ENCODE results near the gene NLK.
"Not testable (repeated sequence)": the region's sequence is repeated elsewhere in the genome, so short reads cannot be mapped to it uniquely, and the experiment has no call there.

NLK gene

DNA sequence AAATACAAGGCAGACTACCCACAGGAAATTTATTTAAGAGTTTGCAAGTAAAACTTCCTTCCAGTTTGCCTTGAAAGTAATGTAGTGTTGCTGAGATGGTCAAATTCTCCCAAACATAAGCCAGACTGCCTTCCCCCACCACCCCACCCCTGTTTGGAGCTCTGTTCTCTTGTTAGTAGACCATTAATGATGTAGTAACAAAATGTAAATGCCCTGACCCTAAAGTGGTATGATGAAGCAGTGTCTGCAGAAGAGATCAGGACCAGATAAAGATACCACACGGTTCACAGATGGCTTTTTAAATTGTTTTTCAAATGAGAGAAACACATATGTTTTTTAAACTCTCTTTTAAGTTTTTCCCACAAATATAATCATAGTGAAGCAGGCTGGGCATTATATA, 140.1 kb downstream of the NLK start:
- no peak for DNase-seq (ENCODE audit: low spot score)
- no peak for TF ChIP-seq CTCF (IDR thresholded peaks at IDR 0.05; ENCODE audit: extremely low read depth, insufficient read depth, missing control alignments)
- in situ Hi-C loops (cut with MboI; ENCODE audit: low pct_unique_long_range_greater_than_20kb, low sequenced_read_pairs, unreplicated experiment) = no loop called here

- in situ Hi-C loops (cut with MboI; ENCODE audit: low pct_unique_long_range_greater_than_20kb, low sequenced_read_pairs, unreplicated experiment) = no loop called here
- no peak for TF ChIP-seq CTCF (IDR thresholded peaks at IDR 0.05; ENCODE audit: extremely low read depth, insufficient read depth, missing control alignments)
- DNase-seq (ENCODE audit: low spot score) = no peak
Observed at GRCh38 chr17:28185658-28186057, 143.2 kb downstream of the NLK start.

DNA sequence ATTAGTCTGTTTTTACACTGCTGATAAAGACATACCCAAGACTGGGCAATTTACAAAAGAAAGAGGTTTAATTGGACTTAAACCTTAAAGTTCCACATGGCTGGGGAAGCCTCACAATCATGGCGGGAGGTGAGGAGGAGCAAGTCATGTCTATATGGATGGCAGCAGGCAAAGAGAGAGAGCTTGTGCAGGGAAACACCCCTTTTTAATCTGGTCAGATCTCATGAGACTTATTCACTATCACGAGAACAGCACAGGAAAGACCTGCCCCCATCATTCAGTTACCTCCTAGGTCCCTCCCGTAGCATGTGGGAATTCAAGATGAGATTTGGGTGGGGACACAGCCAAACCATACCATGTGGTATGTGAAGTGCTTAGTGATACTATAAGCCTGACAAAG, 144.0 kb downstream of the NLK start:
- DNase-seq (ENCODE audit: low spot score); in situ Hi-C loops (cut with MboI; ENCODE audit: low pct_unique_long_range_greater_than_20kb, low sequenced_read_pairs, unreplicated experiment): not testable (repeated sequence)

- in situ Hi-C loops (cut with MboI; ENCODE audit: low pct_unique_long_range_greater_than_20kb, low sequenced_read_pairs, unreplicated experiment) = no loop called here
- no peak for DNase-seq (ENCODE audit: low spot score)
- no peak for TF ChIP-seq CTCF (IDR thresholded peaks at IDR 0.05; ENCODE audit: extremely low read depth, insufficient read depth, missing control alignments)
Observed at GRCh38 chr17:28187931-28188330, 145.5 kb downstream of the NLK start.

GRCh38 chr17:28188841-28189263, 146.4 kb downstream of the NLK start:
- DNase-seq (ENCODE audit: low spot score) = no peak
- TF ChIP-seq CTCF (IDR thresholded peaks at IDR 0.05; ENCODE audit: extremely low read depth, insufficient read depth, missing control alignments) = no peak
- in situ Hi-C loops (cut with MboI; ENCODE audit: low pct_unique_long_range_greater_than_20kb, low sequenced_read_pairs, unreplicated experiment) = no loop called here

DNA sequence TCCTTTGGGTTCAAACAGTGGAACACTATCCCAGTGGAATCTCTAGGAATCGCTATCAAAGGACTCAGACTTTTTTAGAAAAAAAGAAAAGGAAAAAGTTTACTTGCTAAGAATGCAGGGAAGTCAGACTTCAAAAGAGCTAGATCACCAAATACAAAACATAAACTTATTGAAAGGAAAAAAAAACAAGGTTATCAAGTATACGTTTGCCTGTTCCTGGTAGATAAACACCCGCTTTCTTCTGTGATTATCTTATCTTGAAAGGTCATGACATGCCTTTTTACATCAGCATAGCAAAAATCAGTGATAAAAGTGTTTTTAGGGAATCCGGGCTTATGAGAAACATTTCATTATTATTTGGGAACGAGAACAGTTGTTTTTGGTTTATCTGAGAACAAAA, 147.2 kb downstream of the NLK start:
- in situ Hi-C loops (cut with MboI; ENCODE audit: low pct_unique_long_range_greater_than_20kb, low sequenced_read_pairs, unreplicated experiment) = no loop called here
- TF ChIP-seq CTCF (IDR thresholded peaks at IDR 0.05; ENCODE audit: extremely low read depth, insufficient read depth, missing control alignments) = no peak
- no peak for DNase-seq (ENCODE audit: low spot score)

DNA sequence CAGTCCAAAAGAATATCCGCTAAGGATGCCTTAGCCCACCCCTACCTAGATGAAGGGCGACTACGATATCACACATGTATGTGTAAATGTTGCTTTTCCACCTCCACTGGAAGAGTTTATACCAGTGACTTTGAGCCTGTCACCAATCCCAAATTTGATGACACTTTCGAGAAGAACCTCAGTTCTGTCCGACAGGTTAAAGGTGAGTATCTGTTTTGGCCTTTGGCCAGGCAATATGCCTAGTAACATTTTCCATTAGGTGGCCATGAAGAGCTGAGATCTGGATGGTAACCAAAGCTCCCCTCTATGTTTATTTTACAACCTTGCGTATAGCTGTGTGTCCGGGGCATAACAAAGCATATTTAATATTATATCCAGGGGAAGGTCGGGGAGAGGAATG, 148.5 kb downstream of the NLK start:
- DNase-seq (ENCODE audit: low spot score) = no peak
- in situ Hi-C loops (cut with MboI; ENCODE audit: low pct_unique_long_range_greater_than_20kb, low sequenced_read_pairs, unreplicated experiment) = no loop called here
- TF ChIP-seq CTCF (IDR thresholded peaks at IDR 0.05; ENCODE audit: extremely low read depth, insufficient read depth, missing control alignments) = no peak
